Measurements from ENCODE around the gene ATP9B. TPM values are rescaled to one million over a fixed set of nuclear protein-coding genes. Genes with fewer than 3 reads are reported as not detected.

Gene ATP9B
- total and polyA plus RNA-seq, 3 donors from 2014 or later: 32.4 to 113 (median 78.2) TPM

- Histone ChIP-seq H3K27ac (peak overlapping the region; percentile 45), H3K4me3 (no peak overlapping the region)
- WGBS, 2 donors: 58 to 64% methylated on average over 20 to 27 of the region's 27 CpGs
These were observed 334.0 kb downstream of the ATP9B start for GRCh38 chr18:79402977-79403722.

DNA sequence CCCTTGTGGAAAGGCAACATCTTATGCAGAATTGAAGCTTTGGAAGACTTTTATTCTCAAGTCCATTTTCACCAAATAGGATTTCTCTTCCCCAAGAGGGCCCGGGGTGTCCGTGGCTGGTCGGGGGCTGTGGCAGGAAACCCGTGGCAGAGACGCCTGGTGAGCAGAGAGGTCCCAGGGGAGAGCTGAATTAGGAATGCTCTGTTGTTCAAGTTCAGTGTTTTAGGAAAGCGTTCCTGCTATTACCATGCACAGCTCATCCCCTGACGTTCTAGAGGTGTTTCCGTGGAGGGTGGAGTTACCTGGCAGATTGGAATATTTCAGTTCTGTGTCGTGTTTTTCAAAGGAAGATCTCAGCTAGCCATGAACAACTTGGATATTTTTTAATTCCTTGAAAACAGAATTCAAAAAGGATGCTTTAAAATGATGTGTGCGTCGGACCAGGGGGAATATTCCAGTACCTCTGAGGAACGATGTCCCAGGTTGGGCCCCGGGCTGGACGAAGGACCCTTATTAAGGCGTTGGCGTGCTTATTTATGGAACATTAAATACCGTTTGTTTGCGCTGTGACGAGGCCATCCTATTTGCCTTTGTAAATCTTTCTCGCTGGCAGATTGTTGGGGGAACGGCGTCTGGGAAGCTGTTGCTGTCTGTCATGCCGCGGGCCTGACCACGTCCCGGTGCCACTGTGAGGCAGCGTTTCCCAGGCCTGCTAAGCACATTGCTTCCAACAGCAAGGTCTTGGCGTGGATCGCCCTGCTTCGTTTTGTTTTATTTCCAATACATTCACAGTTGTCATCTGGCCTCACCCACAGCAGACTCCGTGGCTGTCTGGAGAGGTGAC, 334.8 kb downstream of the ATP9B start:
- intact Hi-C loops (cut with DNase I; ENCODE audit: low total_unique reads): no loop called here
- DNase-seq: no peak
- Histone ChIP-seq H3K27me3 (no peaks in the 10 kb centered on the region), H3K4me3 (no peak overlapping the region), H3K36me3 (ENCODE audit: low read depth, missing control alignments) (no peaks in the 10 kb centered on the region), H3K27ac (no peak overlapping the region), H3K9me3 (no peaks in the 10 kb centered on the region), H3K4me1 (peaks cover 14% of the 10 kb centered on the region)
- TF ChIP-seq POLR2A (IDR thresholded peaks at IDR 0.05) (no peak), CTCF (IDR thresholded peaks at IDR 0.05) (no peak)
- 70 to 78% methylated on average over 27 to 31 of the region's 31 CpGs for WGBS, 2 donors

More at GRCh38 chr18:79402977-79403722, 334.0 kb downstream of the ATP9B start:
- peaks cover 14% of the 10 kb centered on the region for H3K4me1 ChIP-seq
- TF ChIP-seq CTCF (IDR thresholded peaks at IDR 0.05) (no peak), POLR2A (IDR thresholded peaks at IDR 0.05) (no peak)
- no peaks in the 10 kb centered on the region for H3K27me3 ChIP-seq
- intact Hi-C loops (cut with DNase I; ENCODE audit: low total_unique reads): no loop called here
- H3K36me3 ChIP-seq (ENCODE audit: low read depth, missing control alignments): no peaks in the 10 kb centered on the region
- peak; percentile 59 for DNase-seq
- no peaks in the 10 kb centered on the region for H3K9me3 ChIP-seq

GRCh38 chr18:79404567-79404910, 335.3 kb downstream of the ATP9B start:
- Histone ChIP-seq H3K9me3 (no peaks in the 10 kb centered on the region), H3K27me3 (no peaks in the 10 kb centered on the region), H3K4me3 (no peak overlapping the region), H3K4me1 (peaks cover 14% of the 10 kb centered on the region), H3K36me3 (ENCODE audit: low read depth, missing control alignments) (no peaks in the 10 kb centered on the region), H3K27ac (no peak overlapping the region)
- intact Hi-C loops (cut with DNase I; ENCODE audit: low total_unique reads): no loop called here
- 87 to 88% methylated on average over 10 to 12 of the region's 12 CpGs for WGBS, 2 donors
- no peak for TF ChIP-seq CTCF (IDR thresholded peaks at IDR 0.05)
- TF ChIP-seq POLR2A (IDR thresholded peaks at IDR 0.05): no peak
- no peak for DNase-seq

DNA sequence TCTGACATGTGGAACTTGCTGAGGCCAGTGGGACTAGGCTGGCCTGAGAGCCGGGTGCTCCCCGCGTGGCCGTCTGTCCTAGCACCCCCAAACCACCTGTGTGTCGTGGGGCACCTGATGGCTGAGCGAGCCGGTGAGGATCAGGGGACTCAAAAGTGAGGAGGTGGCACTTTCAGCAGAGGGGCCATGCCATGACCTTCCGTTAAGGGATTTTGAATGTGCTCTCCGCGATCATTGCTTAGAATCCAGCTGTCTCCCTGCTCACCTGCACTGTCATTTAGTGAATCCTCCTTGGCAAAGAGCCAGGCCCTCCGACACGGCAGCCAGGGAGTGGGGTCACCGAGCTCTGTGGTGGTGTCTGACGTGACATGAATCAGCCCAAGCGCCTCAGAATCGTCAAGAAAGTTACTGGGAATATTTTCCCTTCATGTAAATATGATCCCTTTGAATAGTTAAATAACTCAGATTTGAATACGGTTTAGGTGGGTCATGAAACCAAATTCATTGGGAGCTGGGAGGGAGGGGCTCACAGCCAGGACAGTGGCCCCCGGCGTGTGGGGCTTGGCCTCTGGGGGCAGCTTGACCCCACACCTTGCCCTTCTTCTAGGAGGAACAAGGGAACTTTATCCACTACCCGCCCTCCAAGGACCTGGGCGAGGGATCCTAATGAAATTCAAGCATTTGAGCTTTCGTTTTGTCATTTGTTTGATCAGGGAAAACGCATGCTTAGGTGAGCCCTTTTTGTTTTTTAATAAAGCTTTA, 336.0 kb downstream of the ATP9B start:
- WGBS, 2 donors: 86 to 88% methylated on average over 17 to 23 of the region's 23 CpGs
- no peaks in the 10 kb centered on the region for H3K9me3 ChIP-seq
- H3K27me3 ChIP-seq: no peaks in the 10 kb centered on the region
- TF ChIP-seq POLR2A (IDR thresholded peaks at IDR 0.05): no peak
- TF ChIP-seq CTCF (IDR thresholded peaks at IDR 0.05): no peak
- H3K4me3 ChIP-seq: no peak overlapping the region
- H3K27ac ChIP-seq: peak overlapping the region in 1 of 2 donors; percentile 66
- peaks cover 14% of the 10 kb centered on the region for H3K4me1 ChIP-seq
- H3K36me3 ChIP-seq (ENCODE audit: low read depth, missing control alignments): no peaks in the 10 kb centered on the region
- DNase-seq: no peak
- intact Hi-C loops (cut with DNase I; ENCODE audit: low total_unique reads): no loop called here
